GM23248 (cell line): ENCODE data around the gene MYBPH. TPM values are rescaled to one million over a fixed set of nuclear protein-coding genes. Genes with fewer than 3 reads are reported as not detected.

Experiments used
- DNase-seq: peaks from one replicate; pipeline ENCODE4 v3.0.0-alpha.2; 2015
- H2AFZ ChIP-seq: fragments of 200-600 bp; sonication (generic); 2 replicates; pipeline ENCODE4 v1.6.1; 2016; ENCODE audit warnings: antibody characterized with exemption
- H3F3A ChIP-seq: fragments of 200-600 bp; sonication (generic); 2 replicates; pipeline ENCODE4 v1.6.1; 2016; ENCODE audit warnings: mild to moderate bottlenecking, antibody characterized with exemption, mixed run types; ENCODE audit not compliant: insufficient read depth
- H3K27ac ChIP-seq: fragments of 200-600 bp; sonication (generic); 2 replicates; pipeline ENCODE4 v1.5.1; 2016; ENCODE audit warnings: mild to moderate bottlenecking
- H3K27me3 ChIP-seq: fragments of 200-600 bp; sonication (generic); replicated peaks from 2 replicates; pipeline ENCODE4 v1.6.1; 2016; ENCODE audit warnings: mild to moderate bottlenecking; ENCODE audit not compliant: insufficient read depth
- H3K36me3 ChIP-seq: fragments of 200-600 bp; sonication (generic); 2 replicates; pipeline ENCODE4 v1.6.1; 2016; ENCODE audit warnings: low read depth, mild to moderate bottlenecking
- H3K4me1 ChIP-seq: fragments of 200-600 bp; sonication (generic); 2 replicates; pipeline ENCODE4 v1.6.1; 2016; ENCODE audit warnings: mild to moderate bottlenecking; ENCODE audit not compliant: insufficient read depth
- H3K4me2 ChIP-seq: fragments of 200-600 bp; sonication (generic); one replicate; pipeline ENCODE4 v1.6.1; 2016; ENCODE audit warnings: mild to moderate bottlenecking; ENCODE audit not compliant: unreplicated experiment
- H3K4me3 ChIP-seq: fragments of 200-600 bp; sonication (generic); 2 replicates; pipeline ENCODE4 v1.5.1; 2016; ENCODE audit warnings: mild to moderate bottlenecking
- H3K79me2 ChIP-seq: fragments of 200-600 bp; sonication (generic); 2 replicates; pipeline ENCODE4 v1.6.1; 2016; ENCODE audit warnings: mild to moderate bottlenecking; ENCODE audit not compliant: insufficient read depth
- H3K9ac ChIP-seq: fragments of 200-600 bp; sonication (generic); 2 replicates; pipeline ENCODE4 v1.6.1; 2016; ENCODE audit warnings: mild to moderate bottlenecking
- H3K9me2 ChIP-seq: fragments of 200-600 bp; sonication (generic); 2 replicates; pipeline ENCODE4 v1.6.1; 2016; ENCODE audit warnings: mixed run types, mild to moderate bottlenecking, moderate library complexity; ENCODE audit not compliant: insufficient read depth
- H3K9me3 ChIP-seq: fragments of 200-600 bp; sonication (generic); one replicate; pipeline ENCODE4 v1.6.1; 2017; ENCODE audit warnings: low read depth
- H4K20me1 ChIP-seq: fragments of 200-600 bp; sonication (generic); 2 replicates; pipeline ENCODE4 v1.6.0; 2016; ENCODE audit not compliant: insufficient read depth
- EZH2 ChIP-seq: fragments of 200-600 bp; sonication (generic); IDR thresholded peaks from 2 replicates; pipeline ENCODE4 v1.6.1; 2018; ENCODE audit warnings: antibody characterized with exemption, mild to moderate bottlenecking; ENCODE audit not compliant: insufficient read depth, poor library complexity, severe bottlenecking
- EZH2phosphoT487 ChIP-seq: fragments of 200-600 bp; sonication (generic); IDR thresholded peaks from 2 replicates; pipeline ENCODE4 v1.6.1; 2018; ENCODE audit warnings: antibody characterized with exemption, moderate library complexity, mild to moderate bottlenecking, low read depth; ENCODE audit not compliant: insufficient read depth
- WGBS, 2 experiments: methylation state at CpG; one replicate each; pipeline ENCODE4 v1.1.6; 2015 to 2017; ENCODE audit warnings: low lambda C conversion rate in 2 of 2, low coverage in 1 of 2; ENCODE audit errors: missing lambda C conversion rate in 2 of 2; 5-methylcytosine and 5-hydroxymethylcytosine counted together
- in situ Hi-C: fragments of 300-500 bp; cut with MboI; formaldehyde crosslinking; loops from 2 replicates; pipeline ENCODE4 v1.15.0; 2020
- polyA plus RNA-seq: library from polyadenylated mRNA; unstranded; fragments of >200 nt; fragmentation: Nextera tagmentation; extraction: Ambion mirVana; gene quantifications from 2 replicates; pipeline ENCODE4 v1.2.1, GENCODE V29; 2016
- total RNA-seq: library from RNA; depleted of rRNA; stranded (reverse); fragments of >200 nt; shearing (Covaris generic); gene quantifications from 2 replicates; pipeline ENCODE4 v1.2.3, GENCODE V29; 2014

MYBPH gene
- total and polyA plus RNA-seq, 2 experiments from 2014 or later = 0.11 to 0.34 TPM

DNA sequence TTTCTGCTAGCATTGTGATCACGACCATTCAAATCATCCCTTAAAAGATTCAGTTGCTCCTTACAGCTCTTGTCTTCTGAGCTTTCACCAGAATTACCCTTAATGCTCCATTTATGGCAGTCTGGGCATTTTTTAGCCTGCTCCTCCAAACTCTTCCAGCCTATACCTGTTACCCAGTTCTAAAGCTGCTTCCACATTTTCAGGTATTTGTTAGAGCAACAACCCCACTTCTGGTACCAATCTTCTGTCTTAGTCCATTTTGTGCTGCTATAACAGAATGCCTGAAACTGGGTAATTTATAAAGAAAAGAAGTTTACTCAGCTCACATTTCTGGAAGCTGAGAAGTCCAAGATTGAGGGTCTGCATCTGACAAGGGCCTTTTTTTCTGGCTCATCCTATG lies 17.2 kb downstream of the MYBPH start:
- no peak for DNase-seq
- H3K79me2 ChIP-seq = no peaks in the 10 kb centered on the region
- no peaks in the 10 kb centered on the region for H3K36me3 ChIP-seq
- H3K4me3 ChIP-seq = no peak overlapping the region
- H3K9me3 ChIP-seq = no peaks in the 10 kb centered on the region
- H3K27ac ChIP-seq = no peak overlapping the region
- H4K20me1 ChIP-seq = no peaks in the 10 kb centered on the region
- peaks cover 11% of the 10 kb centered on the region for H3F3A ChIP-seq
- no peak overlapping the region for H2AFZ ChIP-seq
- peaks cover 14% of the 10 kb centered on the region for H3K4me1 ChIP-seq
- WGBS, 2 experiments = 46 to 59% methylated on average over 1 of the region's 1 CpG
- H3K27me3 ChIP-seq = no peaks in the 10 kb centered on the region
- no peak overlapping the region for H3K4me2 ChIP-seq
- in situ Hi-C loops = no loop called here
- TF ChIP-seq EZH2phosphoT487 (no peak), EZH2 (no peak)
- H3K9ac ChIP-seq = no peak overlapping the region
- no peaks in the 10 kb centered on the region for H3K9me2 ChIP-seq

- Histone ChIP-seq H3K27me3 (no peaks in the 10 kb centered on the region), H2AFZ (no peak overlapping the region), H3K9ac (no peak overlapping the region), H3K4me2 (no peak overlapping the region), H3K9me2 (no peaks in the 10 kb centered on the region), H3K4me1 (peaks cover 28% of the 10 kb centered on the region), H3K4me3 (no peak overlapping the region), H3K79me2 (no peaks in the 10 kb centered on the region), H3K36me3 (no peaks in the 10 kb centered on the region), H4K20me1 (no peaks in the 10 kb centered on the region), H3K27ac (no peak overlapping the region), H3F3A (peaks cover 19% of the 10 kb centered on the region), H3K9me3 (no peaks in the 10 kb centered on the region)
- 86 to 100% methylated on average over 1 of the region's 1 CpG for WGBS, 2 experiments
- TF ChIP-seq EZH2 (no peak), EZH2phosphoT487 (no peak)
- in situ Hi-C loops = no loop called here
- DNase-seq = no peak
Measured at GRCh38 chr1:203156280-203156679, 19.3 kb downstream of the MYBPH start.

DNA sequence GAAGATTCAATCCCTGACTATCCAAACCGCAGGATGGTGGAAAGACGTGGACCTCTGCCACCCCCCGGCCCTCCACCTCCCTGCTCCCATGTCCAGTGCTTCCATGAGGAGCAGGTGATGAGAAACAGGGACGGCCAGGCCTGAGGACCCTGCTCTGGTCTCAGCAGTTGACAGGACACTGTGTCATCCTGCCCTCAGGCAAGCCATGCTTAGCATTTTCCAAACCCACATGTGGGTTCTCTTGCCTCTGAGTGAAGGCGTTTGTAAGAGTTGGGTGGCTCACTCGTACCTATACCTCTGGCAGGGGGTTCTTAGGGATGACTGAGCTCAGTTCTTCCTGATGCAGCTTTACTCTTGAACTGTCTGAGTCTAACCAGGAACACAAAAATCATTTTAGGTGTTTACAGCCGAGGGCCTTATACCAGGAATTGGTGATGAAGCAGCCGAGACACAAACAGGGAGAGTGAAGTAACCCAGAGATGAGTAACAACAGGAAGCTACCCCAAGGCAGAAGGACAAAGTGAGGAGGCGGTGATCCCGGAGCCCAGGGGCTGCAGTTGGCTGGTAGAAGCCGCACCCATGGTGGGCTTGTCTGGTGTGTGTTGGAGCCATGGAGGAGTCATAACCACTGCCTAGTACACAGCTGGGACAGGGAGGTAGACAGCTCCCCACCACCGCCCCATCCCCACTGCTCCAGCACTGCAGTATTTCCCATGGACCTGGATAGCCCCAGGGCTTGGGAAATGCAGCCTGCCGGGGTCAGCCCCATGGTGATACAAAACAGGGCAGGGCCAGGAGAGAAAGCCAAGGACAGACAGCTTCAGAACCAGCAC lies 21.4 kb downstream of the MYBPH start:
- Histone ChIP-seq H3K4me2 (peak overlapping the region; percentile 40), H3K36me3 (no peaks in the 10 kb centered on the region), H3K27ac (peak overlapping the region; percentile 75), H4K20me1 (no peaks in the 10 kb centered on the region), H3K4me1 (peaks cover 28% of the 10 kb centered on the region), H3K27me3 (no peaks in the 10 kb centered on the region), H3K9ac (peak overlapping the region; percentile 39), H3K79me2 (no peaks in the 10 kb centered on the region), H3F3A (peaks cover 19% of the 10 kb centered on the region), H2AFZ (peak overlapping the region; percentile 50), H3K9me3 (no peaks in the 10 kb centered on the region), H3K9me2 (no peaks in the 10 kb centered on the region), H3K4me3 (peak overlapping the region; percentile 15; the same call in 1 of the 2 replicates)
- WGBS, 2 experiments = 37 to 41% methylated on average over 13 of the region's 13 CpGs
- no peak for TF ChIP-seq EZH2
- no peak for TF ChIP-seq EZH2phosphoT487
- peak; percentile 87 for DNase-seq
- in situ Hi-C loops = no loop called here

- H3K79me2 ChIP-seq = no peaks in the 10 kb centered on the region
- H3K4me3 ChIP-seq = no peak overlapping the region
- WGBS, 2 experiments = 69 to 76% methylated on average over 9 of the region's 9 CpGs
- H3F3A ChIP-seq = peaks cover 19% of the 10 kb centered on the region
- no peaks in the 10 kb centered on the region for H3K9me3 ChIP-seq
- peak; percentile 26 for DNase-seq
- H4K20me1 ChIP-seq = no peaks in the 10 kb centered on the region
- H2AFZ ChIP-seq = peak overlapping the region; percentile 50; the same call in 1 of the 2 replicates
- peak overlapping the region; percentile 40 for H3K4me2 ChIP-seq
- TF ChIP-seq EZH2 (no peak), EZH2phosphoT487 (no peak)
- H3K4me1 ChIP-seq = peaks cover 28% of the 10 kb centered on the region
- H3K9ac ChIP-seq = peak overlapping the region; percentile 39; the same call in 1 of the 2 replicates
- in situ Hi-C loops = no loop called here
- H3K27me3 ChIP-seq = no peaks in the 10 kb centered on the region
- no peaks in the 10 kb centered on the region for H3K9me2 ChIP-seq
- H3K36me3 ChIP-seq = no peaks in the 10 kb centered on the region
- peak overlapping the region; percentile 75 for H3K27ac ChIP-seq
Measured at GRCh38 chr1:203153051-203153988, 22.3 kb downstream of the MYBPH start.
